Hepatocyte (in vitro differentiated cells): Measurements from ENCODE around the gene SRP68. TPM values are rescaled to one million over a fixed set of nuclear protein-coding genes. Genes with fewer than 3 reads are reported as not detected.

Experiments
- DNase-seq: peaks from one replicate; pipeline ENCODE4 v3.0.0-alpha.2; 2016; ENCODE audit warnings: low spot score
- H2AFZ ChIP-seq: fragments of 200-600 bp; sonication (generic); 2 replicates; pipeline ENCODE4 v1.6.0; 2016; ENCODE audit warnings: antibody characterized with exemption, mild to moderate bottlenecking
- H3K27ac ChIP-seq: fragments of 200-600 bp; sonication (generic); 2 replicates; pipeline ENCODE4 v1.5.1; 2016; ENCODE audit warnings: mild to moderate bottlenecking
- H3K27me3 ChIP-seq: fragments of 200-600 bp; sonication (generic); 2 replicates; pipeline ENCODE4 v1.6.1; 2016
- H3K36me3 ChIP-seq: fragments of 200-600 bp; sonication (generic); replicated peaks from 2 replicates; pipeline ENCODE4 v1.5.1; 2016; ENCODE audit warnings: low read depth; ENCODE audit not compliant: insufficient read depth
- H3K4me1 ChIP-seq: fragments of 200-600 bp; sonication (generic); 2 replicates; pipeline ENCODE4 v1.5.1; 2016; ENCODE audit warnings: mild to moderate bottlenecking, moderate library complexity; ENCODE audit not compliant: insufficient read depth
- H3K4me2 ChIP-seq: fragments of 200-600 bp; sonication (generic); 2 replicates; pipeline ENCODE4 v1.6.0; 2016
- H3K4me3 ChIP-seq: fragments of 200-600 bp; sonication (generic); 2 replicates; pipeline ENCODE4 v1.5.1; 2016; ENCODE audit warnings: mild to moderate bottlenecking
- H3K79me2 ChIP-seq: fragments of 200-600 bp; sonication (generic); 2 replicates; pipeline ENCODE4 v1.6.0; 2017; ENCODE audit warnings: mild to moderate bottlenecking
- H3K9me2 ChIP-seq: fragments of 200-600 bp; sonication (generic); replicated peaks from 2 replicates; pipeline ENCODE4 v1.6.0; 2017; ENCODE audit warnings: mild to moderate bottlenecking; ENCODE audit not compliant: insufficient read depth
- H3K9me3 ChIP-seq: fragments of 200-600 bp; sonication (generic); 2 replicates; pipeline ENCODE4 v1.5.1; 2016; ENCODE audit warnings: low read depth, mild to moderate bottlenecking
- H4K20me1 ChIP-seq: fragments of 200-600 bp; sonication (generic); 2 replicates; pipeline ENCODE4 v1.6.0; 2016; ENCODE audit warnings: mild to moderate bottlenecking; ENCODE audit not compliant: insufficient read depth, poor library complexity, severe bottlenecking
- CTCF ChIP-seq: fragments of 200-600 bp; sonication (generic); IDR thresholded peaks from 2 replicates; pipeline ENCODE4 v1.5.1; 2016; ENCODE audit warnings: antibody characterized with exemption, mild to moderate bottlenecking; ENCODE audit not compliant: poor library complexity
- EZH2 ChIP-seq: fragments of 200-600 bp; sonication (generic); IDR thresholded peaks from 2 replicates; pipeline ENCODE4 v1.6.1; 2016; ENCODE audit warnings: antibody characterized with exemption, mild to moderate bottlenecking, borderline replicate concordance
- EZH2phosphoT487 ChIP-seq: fragments of 200-600 bp; sonication (generic); IDR thresholded peaks from one replicate; pipeline ENCODE4 v1.6.1; 2018; ENCODE audit warnings: antibody characterized with exemption, mild to moderate bottlenecking, low read depth, moderate library complexity; ENCODE audit not compliant: unreplicated experiment, severe bottlenecking
- WGBS: methylation state at CpG from one replicate; pipeline ENCODE4 v1.1.6; 2016; ENCODE audit warnings: low lambda C conversion rate; ENCODE audit errors: missing lambda C conversion rate; 5-methylcytosine and 5-hydroxymethylcytosine counted together
- polyA plus RNA-seq: library from polyadenylated mRNA; unstranded; fragments of >200 nt; fragmentation: Nextera tagmentation; extraction: Ambion mirVana; gene quantifications from 2 replicates; pipeline ENCODE4 v1.2.1, GENCODE V29; 2016
- total RNA-seq: library from RNA; depleted of rRNA; stranded (reverse); fragments of >200 nt; gene quantifications from 2 replicates; pipeline ENCODE4 v1.2.3, GENCODE V29; 2014

Gene SRP68
- total and polyA plus RNA-seq, 2 experiments from 2014 or later = 41.2 to 70.1 TPM

GRCh38 chr17:76004750-76005262, 67.5 kb downstream of the SRP68 start:
- WGBS = 89% methylated on average over 8 of the region's 8 CpGs
- Histone ChIP-seq H3K27me3 (no peaks in the 10 kb centered on the region), H3K9me3 (no peaks in the 10 kb centered on the region), H3K4me1 (peaks cover 9% of the 10 kb centered on the region), H3K36me3 (no peaks in the 10 kb centered on the region), H3K4me2 (no peak overlapping the region), H3K27ac (no peak overlapping the region), H3K9me2 (no peaks in the 10 kb centered on the region), H3K4me3 (no peak overlapping the region), H2AFZ (no peak overlapping the region), H3K79me2 (no peaks in the 10 kb centered on the region), H4K20me1 (no peaks in the 10 kb centered on the region)
- no peak for TF ChIP-seq CTCF
- TF ChIP-seq EZH2 = no peak
- no peak for TF ChIP-seq EZH2phosphoT487
- DNase-seq = no peak

- Histone ChIP-seq H3K36me3 (no peaks in the 10 kb centered on the region), H3K4me3 (no peak overlapping the region), H3K9me2 (no peaks in the 10 kb centered on the region), H3K9me3 (no peaks in the 10 kb centered on the region), H4K20me1 (no peaks in the 10 kb centered on the region), H3K27me3 (no peaks in the 10 kb centered on the region), H3K27ac (peak overlapping the region; percentile 66), H3K4me1 (peaks cover 9% of the 10 kb centered on the region), H3K4me2 (peak overlapping the region; percentile 37), H3K79me2 (no peaks in the 10 kb centered on the region), H2AFZ (no peak overlapping the region)
- WGBS = 91% methylated on average over 6 of the region's 6 CpGs
- TF ChIP-seq CTCF (no peak), EZH2 (no peak), EZH2phosphoT487 (no peak)
- no peak for DNase-seq
These were observed 68.4 kb downstream of the SRP68 start for GRCh38 chr17:76003915-76004314.

DNA sequence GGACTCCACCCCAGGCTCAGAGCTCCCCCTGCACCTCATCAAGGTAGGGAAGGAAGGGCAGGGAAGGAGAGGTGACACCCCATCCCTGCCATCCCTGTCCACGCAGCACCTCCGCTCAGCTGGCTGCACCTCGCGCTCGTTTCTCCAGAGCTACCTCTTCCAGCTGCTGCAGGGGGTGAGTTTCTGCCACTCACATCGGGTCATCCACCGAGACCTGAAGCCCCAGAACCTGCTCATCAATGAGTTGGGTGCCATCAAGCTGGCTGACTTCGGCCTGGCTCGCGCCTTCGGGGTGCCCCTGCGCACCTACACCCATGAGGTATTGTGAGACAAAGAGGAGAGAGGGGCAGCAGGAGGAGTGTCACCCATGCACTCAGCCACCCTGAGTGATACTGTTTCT, 70.2 kb downstream of the SRP68 start:
- Histone ChIP-seq H3K36me3 (no peaks in the 10 kb centered on the region), H3K27ac (no peak overlapping the region), H3K79me2 (no peaks in the 10 kb centered on the region), H3K9me3 (no peaks in the 10 kb centered on the region), H3K9me2 (no peaks in the 10 kb centered on the region), H2AFZ (no peak overlapping the region), H4K20me1 (no peaks in the 10 kb centered on the region), H3K4me2 (no peak overlapping the region), H3K27me3 (no peaks in the 10 kb centered on the region), H3K4me3 (no peak overlapping the region), H3K4me1 (peaks cover 23% of the 10 kb centered on the region)
- 100% methylated on average over 12 of the region's 12 CpGs for WGBS
- TF ChIP-seq EZH2 (no peak), CTCF (no peak), EZH2phosphoT487 (no peak)
- DNase-seq = no peak
